ENCODE measurements around the gene DYNC1I1. TPM values are rescaled to one million over a fixed set of nuclear protein-coding genes. Genes with fewer than 3 reads are reported as not detected.

The DYNC1I1 gene
- total and polyA plus RNA-seq, 2 of the 13 experiments (the other 11 are each of a cell fraction or from before 2014, with no cell fraction given): not detected

DNA sequence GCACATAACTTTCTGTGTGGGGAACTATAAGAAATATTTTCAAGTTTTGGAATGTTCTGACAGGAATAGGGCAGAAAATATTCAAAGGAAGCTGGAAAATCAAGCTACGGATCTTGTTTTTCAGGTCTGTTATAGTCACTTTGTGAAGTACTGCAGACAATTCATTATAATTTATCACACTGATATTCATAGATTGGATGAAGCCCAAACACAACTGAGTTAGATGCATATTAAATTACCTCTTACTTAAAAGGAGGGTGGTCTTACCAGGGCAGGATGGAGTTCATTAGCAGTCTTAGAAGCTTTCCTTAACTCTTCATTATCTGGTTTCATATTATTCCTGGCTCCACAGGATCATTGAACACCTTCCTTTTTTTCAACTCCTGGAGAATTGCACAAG lies 242.3 kb downstream of the DYNC1I1 start:
- Histone ChIP-seq H3K27ac (ENCODE audit: extremely low read length, insufficient read depth, low read length) (no peak overlapping the region), H3K27me3 (ENCODE audit: control insufficient read depth in 1 of 2, insufficient read depth in 2 of 2, low read length in 2 of 2) (no peaks in the 10 kb centered on the region; a peak in 2 of 5 replicates), H3K36me3 (replicated peaks in 1 of 2; ENCODE audit: control insufficient read depth in 1 of 2, insufficient read depth in 2 of 2, low read length in 2 of 2) (no peaks in the 10 kb centered on the region), H3K4me2 (ENCODE audit: low read depth, low read length) (no peak overlapping the region), H3K4me3 (replicated peaks in 1 of 3; ENCODE audit: insufficient read depth in 1 of 3, low read depth in 2 of 3, low read length in 3 of 3) (no peak overlapping the region), H4K20me1 (ENCODE audit: insufficient read depth, low read length) (no peaks in the 10 kb centered on the region), H3K4me1 (ENCODE audit: insufficient read depth, low read length) (no peaks in the 10 kb centered on the region), H3K9ac (ENCODE audit: insufficient read depth, low read depth, low read length) (no peak overlapping the region), H3K9me3 (ENCODE audit: low read length) (no peaks in the 10 kb centered on the region), H2AFZ (ENCODE audit: low read length) (no peak overlapping the region), H3K79me2 (ENCODE audit: insufficient read depth, low read length) (no peaks in the 10 kb centered on the region)
- ChIA-PET POLR2A (no interaction called here), CTCF (ENCODE audit: low intra/inter-chr PET ratio, low total read pairs) (no interaction called here)
- BruUV-seq (replicated peaks): no TSS peak
- DNase-seq (ENCODE audit: low spot score) (no peak), FAIRE-seq (no peak), ATAC-seq (no peak)
- intact Hi-C loops (cut with micrococcal nuclease; ENCODE audit: unreplicated experiment) (no loop called here), in situ Hi-C loops (cut with HindIII; ENCODE audit: extremely low pct_ligation_motif_present, low pct_unique_long_range_greater_than_20kb) (no loop called here)
- 74% methylated on average over 1 of the region's 1 CpG for WGBS (ENCODE audit: low lambda C conversion rate)
- TF ChIP-seq ZNF431 (CRISPR knock-in tag; IDR thresholded peaks at IDR 0.05; ENCODE audit: borderline replicate concordance, low read depth): no peak
- no peak for TF ChIP-seq ZNF546 (CRISPR knock-in tag; conservative IDR thresholded peaks at IDR 0.05)
- TF ChIP-seq, protein P1, sequence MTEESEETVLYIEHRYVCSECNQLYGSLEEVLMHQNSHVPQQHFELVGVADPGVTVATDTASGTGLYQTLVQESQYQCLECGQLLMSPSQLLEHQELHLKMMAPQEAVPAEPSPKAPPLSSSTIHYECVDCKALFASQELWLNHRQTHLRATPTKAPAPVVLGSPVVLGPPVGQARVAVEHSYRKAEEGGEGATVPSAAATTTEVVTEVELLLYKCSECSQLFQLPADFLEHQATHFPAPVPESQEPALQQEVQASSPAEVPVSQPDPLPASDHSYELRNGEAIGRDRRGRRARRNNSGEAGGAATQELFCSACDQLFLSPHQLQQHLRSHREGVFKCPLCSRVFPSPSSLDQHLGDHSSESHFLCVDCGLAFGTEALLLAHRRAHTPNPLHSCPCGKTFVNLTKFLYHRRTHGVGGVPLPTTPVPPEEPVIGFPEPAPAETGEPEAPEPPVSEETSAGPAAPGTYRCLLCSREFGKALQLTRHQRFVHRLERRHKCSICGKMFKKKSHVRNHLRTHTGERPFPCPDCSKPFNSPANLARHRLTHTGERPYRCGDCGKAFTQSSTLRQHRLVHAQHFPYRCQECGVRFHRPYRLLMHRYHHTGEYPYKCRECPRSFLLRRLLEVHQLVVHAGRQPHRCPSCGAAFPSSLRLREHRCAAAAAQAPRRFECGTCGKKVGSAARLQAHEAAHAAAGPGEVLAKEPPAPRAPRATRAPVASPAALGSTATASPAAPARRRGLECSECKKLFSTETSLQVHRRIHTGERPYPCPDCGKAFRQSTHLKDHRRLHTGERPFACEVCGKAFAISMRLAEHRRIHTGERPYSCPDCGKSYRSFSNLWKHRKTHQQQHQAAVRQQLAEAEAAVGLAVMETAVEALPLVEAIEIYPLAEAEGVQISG (CRISPR knock-in tag; IDR thresholded peaks at IDR 0.05): no peak
- no peak for TF ChIP-seq ATAD3A (CRISPR knock-in tag; IDR thresholded peaks at IDR 0.05)
- no peak for TF ChIP-seq TEAD2 (CRISPR knock-in tag; IDR thresholded peaks at IDR 0.05)
- TF ChIP-seq, protein P2, sequence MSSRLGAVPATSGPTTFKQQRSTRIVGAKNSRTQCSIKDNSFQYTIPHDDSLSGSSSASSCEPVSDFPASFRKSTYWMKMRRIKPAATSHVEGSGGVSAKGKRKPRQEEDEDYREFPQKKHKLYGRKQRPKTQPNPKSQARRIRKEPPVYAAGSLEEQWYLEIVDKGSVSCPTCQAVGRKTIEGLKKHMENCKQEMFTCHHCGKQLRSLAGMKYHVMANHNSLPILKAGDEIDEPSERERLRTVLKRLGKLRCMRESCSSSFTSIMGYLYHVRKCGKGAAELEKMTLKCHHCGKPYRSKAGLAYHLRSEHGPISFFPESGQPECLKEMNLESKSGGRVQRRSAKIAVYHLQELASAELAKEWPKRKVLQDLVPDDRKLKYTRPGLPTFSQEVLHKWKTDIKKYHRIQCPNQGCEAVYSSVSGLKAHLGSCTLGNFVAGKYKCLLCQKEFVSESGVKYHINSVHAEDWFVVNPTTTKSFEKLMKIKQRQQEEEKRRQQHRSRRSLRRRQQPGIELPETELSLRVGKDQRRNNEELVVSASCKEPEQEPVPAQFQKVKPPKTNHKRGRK (CRISPR knock-in tag; IDR thresholded peaks at IDR 0.05): no peak
- TF ChIP-seq SMYD3 (CRISPR knock-in tag; IDR thresholded peaks at IDR 0.05): no peak
- TF ChIP-seq, protein P3, sequence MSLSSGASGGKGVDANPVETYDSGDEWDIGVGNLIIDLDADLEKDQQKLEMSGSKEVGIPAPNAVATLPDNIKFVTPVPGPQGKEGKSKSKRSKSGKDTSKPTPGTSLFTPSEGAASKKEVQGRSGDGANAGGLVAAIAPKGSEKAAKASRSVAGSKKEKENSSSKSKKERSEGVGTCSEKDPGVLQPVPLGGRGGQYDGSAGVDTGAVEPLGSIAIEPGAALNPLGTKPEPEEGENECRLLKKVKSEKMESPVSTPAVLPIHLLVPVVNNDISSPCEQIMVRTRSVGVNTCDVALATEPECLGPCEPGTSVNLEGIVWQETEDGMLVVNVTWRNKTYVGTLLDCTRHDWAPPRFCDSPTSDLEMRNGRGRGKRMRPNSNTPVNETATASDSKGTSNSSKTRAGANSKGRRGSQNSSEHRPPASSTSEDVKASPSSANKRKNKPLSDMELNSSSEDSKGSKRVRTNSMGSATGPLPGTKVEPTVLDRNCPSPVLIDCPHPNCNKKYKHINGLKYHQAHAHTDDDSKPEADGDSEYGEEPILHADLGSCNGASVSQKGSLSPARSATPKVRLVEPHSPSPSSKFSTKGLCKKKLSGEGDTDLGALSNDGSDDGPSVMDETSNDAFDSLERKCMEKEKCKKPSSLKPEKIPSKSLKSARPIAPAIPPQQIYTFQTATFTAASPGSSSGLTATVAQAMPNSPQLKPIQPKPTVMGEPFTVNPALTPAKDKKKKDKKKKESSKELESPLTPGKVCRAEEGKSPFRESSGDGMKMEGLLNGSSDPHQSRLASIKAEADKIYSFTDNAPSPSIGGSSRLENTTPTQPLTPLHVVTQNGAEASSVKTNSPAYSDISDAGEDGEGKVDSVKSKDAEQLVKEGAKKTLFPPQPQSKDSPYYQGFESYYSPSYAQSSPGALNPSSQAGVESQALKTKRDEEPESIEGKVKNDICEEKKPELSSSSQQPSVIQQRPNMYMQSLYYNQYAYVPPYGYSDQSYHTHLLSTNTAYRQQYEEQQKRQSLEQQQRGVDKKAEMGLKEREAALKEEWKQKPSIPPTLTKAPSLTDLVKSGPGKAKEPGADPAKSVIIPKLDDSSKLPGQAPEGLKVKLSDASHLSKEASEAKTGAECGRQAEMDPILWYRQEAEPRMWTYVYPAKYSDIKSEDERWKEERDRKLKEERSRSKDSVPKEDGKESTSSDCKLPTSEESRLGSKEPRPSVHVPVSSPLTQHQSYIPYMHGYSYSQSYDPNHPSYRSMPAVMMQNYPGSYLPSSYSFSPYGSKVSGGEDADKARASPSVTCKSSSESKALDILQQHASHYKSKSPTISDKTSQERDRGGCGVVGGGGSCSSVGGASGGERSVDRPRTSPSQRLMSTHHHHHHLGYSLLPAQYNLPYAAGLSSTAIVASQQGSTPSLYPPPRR (CRISPR knock-in tag; IDR thresholded peaks at IDR 0.05; ENCODE audit: borderline replicate concordance): no peak
- TF ChIP-seq NFIC (IDR thresholded peaks at IDR 0.05; ENCODE audit: low read length): no peak
- no peak for TF ChIP-seq AGO1 (IDR thresholded peaks at IDR 0.05; ENCODE audit: low read depth, low read length, poor library complexity, severe bottlenecking)
- no peak for TF ChIP-seq ZNF75D (CRISPR knock-in tag; IDR thresholded peaks at IDR 0.05; ENCODE audit: borderline replicate concordance)
- TF ChIP-seq, protein P4, sequence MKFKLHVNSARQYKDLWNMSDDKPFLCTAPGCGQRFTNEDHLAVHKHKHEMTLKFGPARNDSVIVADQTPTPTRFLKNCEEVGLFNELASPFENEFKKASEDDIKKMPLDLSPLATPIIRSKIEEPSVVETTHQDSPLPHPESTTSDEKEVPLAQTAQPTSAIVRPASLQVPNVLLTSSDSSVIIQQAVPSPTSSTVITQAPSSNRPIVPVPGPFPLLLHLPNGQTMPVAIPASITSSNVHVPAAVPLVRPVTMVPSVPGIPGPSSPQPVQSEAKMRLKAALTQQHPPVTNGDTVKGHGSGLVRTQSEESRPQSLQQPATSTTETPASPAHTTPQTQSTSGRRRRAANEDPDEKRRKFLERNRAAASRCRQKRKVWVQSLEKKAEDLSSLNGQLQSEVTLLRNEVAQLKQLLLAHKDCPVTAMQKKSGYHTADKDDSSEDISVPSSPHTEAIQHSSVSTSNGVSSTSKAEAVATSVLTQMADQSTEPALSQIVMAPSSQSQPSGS (CRISPR knock-in tag; IDR thresholded peaks at IDR 0.05): no peak
- no peak for TF ChIP-seq SALL2 (CRISPR knock-in tag; IDR thresholded peaks at IDR 0.05)
- TF ChIP-seq YEATS2 (CRISPR knock-in tag; IDR thresholded peaks at IDR 0.05; ENCODE audit: borderline replicate concordance): no peak
- TF ChIP-seq HNF4A (CRISPR knock-in tag; IDR thresholded peaks at IDR 0.05): no peak

Data from HepG2 (cell line).